Left lung (tissue), 10 donors: ENCODE results near the gene MAGI1. TPM values are rescaled to one million over a fixed set of nuclear protein-coding genes. Genes with fewer than 3 reads are reported as not detected.

Source experiments
- ATAC-seq: fragments of 200-7000 bp; cut with Tn5 transposase; one replicate; pipeline ENCODE4 v1.9.1; 2020; ENCODE audit warnings: moderate library complexity
- DNase-seq, 4 donors: peaks; one replicate each; pipeline ENCODE4 v3.0.0-alpha.2; 2013 to 2020
- H3K27ac ChIP-seq, 2 donors: fragments of 200-600 bp; sonication (generic) in 1 of 2; one replicate each; pipeline versions ENCODE4 v1.5.0 to v1.8.0; 2020 to 2021
- H3K27me3 ChIP-seq, 2 donors: fragments of 200-600 bp; sonication (generic) in 1 of 2; one replicate each; pipeline versions ENCODE4 v1.5.0 to v1.8.0; 2020 to 2021
- H3K36me3 ChIP-seq, 2 donors: fragments of 200-600 bp; sonication (generic) in 1 of 2; one replicate each; pipeline versions ENCODE4 v1.5.0 to v1.8.0; 2020 to 2021
- H3K4me1 ChIP-seq, 2 donors: fragments of 200-600 bp; one replicate each; pipeline ENCODE4 v1.8.0; 2021
- H3K4me3 ChIP-seq, 2 donors: fragments of 200-600 bp; sonication (generic) in 1 of 2; one replicate each; pipeline versions ENCODE4 v1.5.0 to v1.8.0; 2020 to 2021; ENCODE audit warnings: mild to moderate bottlenecking in 1 of 2
- H3K9me3 ChIP-seq, 2 donors: fragments of 200-600 bp; sonication (generic) in 1 of 2; one replicate each; pipeline versions ENCODE4 v1.5.0 to v1.8.0; 2020 to 2021
- intact Hi-C, 2 donors: fragments of 100-400 bp; cut with DNase I; formaldehyde crosslinking; loops; one replicate each; pipeline versions ENCODE4 v1.11.2 to v1.14.2; 2022
- polyA plus RNA-seq, 6 donors: library from polyadenylated mRNA; unstranded; fragments of 120-200 nt; gene quantifications; one replicate each; pipeline ENCODE4 v1.2.1, GENCODE V29; 2013; ENCODE audit not compliant: insufficient read length in 6 of 6
- total RNA-seq, 2 donors: library from RNA; stranded (reverse); fragmentation: NEBNext Ultra II Directional; extraction: Animal tissue kit (Norgen Biotek cat#: 25700); gene quantifications; one replicate each; pipeline ENCODE4 v1.2.1, GENCODE V29; 2021
- TF ChIP-seq, protein P1 (sequence below), 2 donors: fragments of 200-600 bp; sonication (generic) in 1 of 2; IDR thresholded peaks; one replicate each; pipeline versions ENCODE4 v1.5.0 to v1.8.0; 2021; ENCODE audit warnings: antibody characterized with exemption in 2 of 2
- donor health status: DM: no; HTN: yes; CAD: no.
- donor health status: DM: no; HTN: no; CAD: no.

MAGI1 gene
- total and polyA plus RNA-seq, 8 donors = 25.4 to 32.0 (median 28.7) TPM

DNA sequence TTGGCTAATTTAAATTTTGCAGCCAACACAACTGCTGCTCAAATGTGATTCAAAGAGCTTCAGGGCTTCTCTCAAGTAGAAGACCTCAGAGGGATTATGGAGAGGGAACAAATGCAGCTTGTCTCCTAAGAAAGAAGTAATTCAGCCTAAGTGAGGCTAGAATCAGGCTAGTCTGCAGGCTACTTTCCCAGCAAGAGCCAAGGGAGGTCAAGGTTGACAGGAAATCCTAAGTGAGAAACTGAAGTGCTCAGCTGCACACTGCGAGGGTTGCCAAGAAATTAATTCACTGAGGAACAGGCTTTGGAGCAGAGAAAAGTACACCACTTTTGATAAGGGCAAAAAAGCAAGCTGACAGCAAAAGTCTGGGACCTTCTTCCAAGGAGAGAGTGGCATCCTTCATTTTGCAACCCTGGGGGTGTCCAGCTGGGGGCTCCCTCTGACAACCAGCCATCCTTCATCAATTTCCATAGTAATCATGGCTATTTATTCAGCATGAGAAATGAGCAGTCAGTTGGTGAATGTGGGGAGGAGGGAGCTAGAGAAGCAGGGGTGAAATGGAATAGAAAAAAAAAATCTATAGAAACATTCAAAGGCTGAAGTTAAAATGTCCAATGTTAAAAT lies 704.6 kb downstream of the MAGI1 start:
- H3K27me3 ChIP-seq = no peaks in the 10 kb centered on the region
- no peak overlapping the region for H3K4me3 ChIP-seq
- intact Hi-C loops = no loop called here
- H3K4me1 ChIP-seq = no peaks in the 10 kb centered on the region
- ATAC-seq (peak; percentile 18), DNase-seq (peak in 2 of 4 donors; percentile 63 to 77)
- H3K27ac ChIP-seq = no peak overlapping the region
- TF ChIP-seq, protein P1, sequence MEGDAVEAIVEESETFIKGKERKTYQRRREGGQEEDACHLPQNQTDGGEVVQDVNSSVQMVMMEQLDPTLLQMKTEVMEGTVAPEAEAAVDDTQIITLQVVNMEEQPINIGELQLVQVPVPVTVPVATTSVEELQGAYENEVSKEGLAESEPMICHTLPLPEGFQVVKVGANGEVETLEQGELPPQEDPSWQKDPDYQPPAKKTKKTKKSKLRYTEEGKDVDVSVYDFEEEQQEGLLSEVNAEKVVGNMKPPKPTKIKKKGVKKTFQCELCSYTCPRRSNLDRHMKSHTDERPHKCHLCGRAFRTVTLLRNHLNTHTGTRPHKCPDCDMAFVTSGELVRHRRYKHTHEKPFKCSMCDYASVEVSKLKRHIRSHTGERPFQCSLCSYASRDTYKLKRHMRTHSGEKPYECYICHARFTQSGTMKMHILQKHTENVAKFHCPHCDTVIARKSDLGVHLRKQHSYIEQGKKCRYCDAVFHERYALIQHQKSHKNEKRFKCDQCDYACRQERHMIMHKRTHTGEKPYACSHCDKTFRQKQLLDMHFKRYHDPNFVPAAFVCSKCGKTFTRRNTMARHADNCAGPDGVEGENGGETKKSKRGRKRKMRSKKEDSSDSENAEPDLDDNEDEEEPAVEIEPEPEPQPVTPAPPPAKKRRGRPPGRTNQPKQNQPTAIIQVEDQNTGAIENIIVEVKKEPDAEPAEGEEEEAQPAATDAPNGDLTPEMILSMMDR (IDR thresholded peaks at IDR 0.05) = no peak
- no peaks in the 10 kb centered on the region for H3K9me3 ChIP-seq
- H3K36me3 ChIP-seq = no peaks in the 10 kb centered on the region

GRCh38 chr3:65331730-65332129 lies 707.0 kb downstream of the MAGI1 start:
- intact Hi-C loops = no loop called here
- TF ChIP-seq, protein P1 (IDR thresholded peaks at IDR 0.05) = no peak
- Histone ChIP-seq H3K36me3 (no peaks in the 10 kb centered on the region), H3K4me1 (no peaks in the 10 kb centered on the region), H3K9me3 (no peaks in the 10 kb centered on the region), H3K4me3 (no peak overlapping the region), H3K27me3 (no peaks in the 10 kb centered on the region), H3K27ac (no peak overlapping the region)
- no peak for DNase-seq
- ATAC-seq = no peak

DNA sequence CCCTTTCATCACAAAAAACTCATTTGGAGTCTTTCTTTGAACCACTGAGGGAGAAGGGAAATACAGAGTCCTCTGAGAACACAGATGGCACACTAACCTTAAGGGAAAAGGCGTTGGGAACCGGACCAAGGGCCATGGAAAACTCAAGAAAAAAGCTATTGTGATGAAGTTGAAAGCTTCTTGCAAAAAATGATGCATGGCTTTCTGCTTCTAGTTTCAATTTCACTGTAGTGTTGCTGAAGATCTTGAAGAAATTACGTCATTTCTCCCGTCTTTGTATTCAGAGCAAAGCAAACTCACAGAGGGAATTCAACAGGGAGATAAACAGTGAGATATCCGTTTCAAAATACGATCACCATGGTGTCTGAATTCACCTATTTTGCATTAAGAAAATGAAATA lies 708.6 kb downstream of the MAGI1 start:
- intact Hi-C loops = no loop called here
- TF ChIP-seq, protein P1 (IDR thresholded peaks at IDR 0.05) = no peak
- DNase-seq (no peak), ATAC-seq (no peak)
- H3K27me3 ChIP-seq = no peaks in the 10 kb centered on the region
- H3K4me1 ChIP-seq = no peaks in the 10 kb centered on the region
- H3K27ac ChIP-seq = no peak overlapping the region
- no peaks in the 10 kb centered on the region for H3K9me3 ChIP-seq
- no peaks in the 10 kb centered on the region for H3K36me3 ChIP-seq
- no peak overlapping the region for H3K4me3 ChIP-seq

DNA sequence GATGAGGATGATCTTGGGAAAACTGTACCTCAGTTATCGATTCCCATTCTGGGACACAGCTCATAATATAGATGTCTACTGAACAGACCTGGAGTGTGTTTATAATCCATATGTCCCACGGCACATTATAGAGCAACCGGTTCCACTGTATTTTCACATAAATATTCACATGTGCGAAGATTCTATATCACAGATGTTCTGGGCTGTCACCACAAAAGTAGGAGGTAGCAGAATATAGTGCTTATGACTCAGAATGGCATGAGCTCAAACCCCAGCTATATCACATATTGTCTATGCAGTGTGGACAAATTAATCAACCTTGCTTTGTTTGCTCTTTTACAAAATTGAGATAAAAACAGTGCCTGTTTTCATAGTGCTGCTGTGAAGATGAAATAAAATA lies 710.6 kb downstream of the MAGI1 start:
- no peak overlapping the region for H3K27ac ChIP-seq
- ATAC-seq = no peak
- no peaks in the 10 kb centered on the region for H3K4me1 ChIP-seq
- TF ChIP-seq, protein P1 (IDR thresholded peaks at IDR 0.05) = no peak
- H3K4me3 ChIP-seq = no peak overlapping the region
- no peak for DNase-seq
- H3K9me3 ChIP-seq = no peaks in the 10 kb centered on the region
- intact Hi-C loops = no loop called here
- no peaks in the 10 kb centered on the region for H3K36me3 ChIP-seq
- H3K27me3 ChIP-seq = no peaks in the 10 kb centered on the region

GRCh38 chr3:65326574-65326973 lies 712.1 kb downstream of the MAGI1 start:
- peaks cover 0 to 1% of the 10 kb centered on the region in 2 donors for H3K9me3 ChIP-seq
- no peak overlapping the region for H3K27ac ChIP-seq
- ATAC-seq (no peak), DNase-seq (no peak)
- H3K27me3 ChIP-seq = no peaks in the 10 kb centered on the region
- intact Hi-C loops = no loop called here
- no peaks in the 10 kb centered on the region for H3K36me3 ChIP-seq
- TF ChIP-seq, protein P1 (IDR thresholded peaks at IDR 0.05) = no peak
- H3K4me1 ChIP-seq = no peaks in the 10 kb centered on the region
- H3K4me3 ChIP-seq = no peak overlapping the region
